GM19240 (cell line): ENCODE data around the gene SLC38A10.

Source experiments
- DNase-seq: peaks from one replicate; pipeline ENCODE4 v3.0.0; 2011; ENCODE audit warnings: low spot score; ENCODE audit not compliant: insufficient read length

The SLC38A10 gene

GRCh38 chr17:81242421-81243332 is 52.4 kb downstream of the SLC38A10 start:
- no peak for DNase-seq

GRCh38 chr17:81241648-81242420 is 53.3 kb downstream of the SLC38A10 start:
- DNase-seq: peak; percentile 63

- DNase-seq: no peak
Observed at GRCh38 chr17:81241203-81241602, 53.9 kb downstream of the SLC38A10 start.

GRCh38 chr17:81240761-81241160 is 54.3 kb downstream of the SLC38A10 start:
- no peak for DNase-seq

GRCh38 chr17:81239714-81240555 is 55.2 kb downstream of the SLC38A10 start:
- peak; percentile 65 for DNase-seq

GRCh38 chr17:81238815-81239713 is 56.0 kb downstream of the SLC38A10 start, which contains the start of the genes NDUFAF8 and TEPSIN:
TSS of gene NDUFAF8 (plus strand) at chr17:81239318. CDS start at chr17:81239364, 46 bp downstream.
TSS of gene TEPSIN (minus strand) at chr17:81239055. CDS start at chr17:81239033, 22 bp downstream.
- peak; percentile 100 for DNase-seq

- DNase-seq: no peak
Observed at GRCh38 chr17:81238490-81238814, 56.7 kb downstream of the SLC38A10 start.

GRCh38 chr17:81237591-81238489 is 57.3 kb downstream of the SLC38A10 start:
- DNase-seq: no peak

GRCh38 chr17:81236784-81237183 is 58.3 kb downstream of the SLC38A10 start:
- DNase-seq: no peak

GRCh38 chr17:81235822-81236740 is 59.0 kb downstream of the SLC38A10 start:
- no peak for DNase-seq

- DNase-seq: no peak
Observed at GRCh38 chr17:81234940-81235821, 59.9 kb downstream of the SLC38A10 start.

- DNase-seq: no peak
Observed at GRCh38 chr17:81234506-81234855, 60.6 kb downstream of the SLC38A10 start.

GRCh38 chr17:81233811-81234505 is 61.1 kb downstream of the SLC38A10 start:
- no peak for DNase-seq

- no peak for DNase-seq
Observed at GRCh38 chr17:81233316-81233715, 61.8 kb downstream of the SLC38A10 start.

- no peak for DNase-seq
Observed at GRCh38 chr17:81232616-81233241, 62.4 kb downstream of the SLC38A10 start.
